NOMO-1 treated with DMSO at 0.1 percent for 48 hours (cell line): ENCODE results near the gene WSCD1.
A peak's percentile ranks its signal among the peaks of the same experiment; 100 is the strongest.

Experiments
- DNase-seq: peaks from one replicate; lab custom pipeline; 2025; ENCODE audit not compliant: unreplicated experiment; lab: John Stamatoyannopoulos, UW

Gene WSCD1

DNA sequence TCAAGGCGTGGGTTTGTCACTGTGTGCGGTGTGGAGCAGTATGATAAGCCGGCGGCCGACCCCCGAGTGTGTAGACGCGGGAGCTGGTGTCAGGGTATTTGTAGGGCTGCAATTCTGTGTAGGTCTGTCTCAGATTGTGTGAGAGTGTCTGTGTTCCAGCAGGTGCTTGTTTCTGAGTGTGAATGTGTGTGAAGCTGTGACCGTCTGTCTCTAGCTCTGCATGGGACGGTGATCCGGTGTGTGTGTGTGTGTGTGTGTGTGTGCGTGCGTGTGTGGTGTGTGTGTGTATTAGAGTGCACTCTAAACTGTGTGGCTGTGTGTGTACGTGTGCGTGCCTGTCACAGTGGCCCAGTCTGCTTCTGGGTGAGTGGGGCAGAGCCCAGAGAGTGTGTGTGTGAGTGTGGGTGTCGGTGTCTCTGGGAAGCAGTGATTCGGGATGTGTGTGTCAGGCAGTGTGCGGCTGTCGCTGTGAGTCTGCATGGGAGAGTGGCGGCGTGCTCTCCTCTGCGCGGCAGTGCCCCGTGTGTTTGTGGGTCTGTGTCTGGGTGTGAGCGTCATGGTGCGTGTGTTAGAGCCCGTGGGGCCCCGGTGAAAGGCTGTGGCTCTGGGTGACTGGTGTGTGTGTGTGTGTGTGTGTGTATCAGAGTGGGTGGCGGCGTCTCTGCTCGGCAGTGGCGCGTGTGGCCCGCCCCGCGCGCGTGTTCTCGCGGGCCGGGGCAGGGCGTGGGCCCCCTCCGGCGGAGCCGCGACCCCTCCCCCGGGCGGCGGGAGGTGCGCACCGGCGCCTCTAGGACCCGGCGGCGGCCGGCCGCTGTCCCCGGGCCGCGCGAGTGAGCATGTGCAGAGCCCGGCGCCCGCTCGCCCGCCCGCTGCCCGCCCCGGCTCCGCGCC, at the start of gene WSCD1:
Gene WSCD1 (plus strand): TSS at position 841 of the 891 bp plus-strand sequence. CDS start 10,280 bp downstream, outside the sequence.
- peak; percentile 3 for DNase-seq

DNA sequence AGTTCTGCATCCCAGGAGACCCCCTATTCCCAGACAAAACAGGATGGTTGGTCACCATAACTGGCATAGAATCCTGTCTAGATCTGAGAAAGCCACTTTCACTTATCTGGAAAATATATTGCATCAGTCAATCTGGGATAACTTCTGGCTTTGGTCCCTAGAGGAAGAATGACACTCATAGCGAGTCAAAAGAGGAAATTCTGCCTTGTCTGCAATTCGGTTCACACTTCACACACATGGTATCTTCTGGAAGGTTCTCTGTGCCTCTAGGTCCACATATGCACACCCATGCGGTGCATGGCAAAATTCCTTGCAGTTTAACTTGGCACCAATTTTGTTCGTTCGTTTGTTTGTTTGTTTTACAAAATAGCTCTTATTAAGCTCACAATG, 49.2 kb upstream of the WSCD1 start:
- no peak for DNase-seq

DNA sequence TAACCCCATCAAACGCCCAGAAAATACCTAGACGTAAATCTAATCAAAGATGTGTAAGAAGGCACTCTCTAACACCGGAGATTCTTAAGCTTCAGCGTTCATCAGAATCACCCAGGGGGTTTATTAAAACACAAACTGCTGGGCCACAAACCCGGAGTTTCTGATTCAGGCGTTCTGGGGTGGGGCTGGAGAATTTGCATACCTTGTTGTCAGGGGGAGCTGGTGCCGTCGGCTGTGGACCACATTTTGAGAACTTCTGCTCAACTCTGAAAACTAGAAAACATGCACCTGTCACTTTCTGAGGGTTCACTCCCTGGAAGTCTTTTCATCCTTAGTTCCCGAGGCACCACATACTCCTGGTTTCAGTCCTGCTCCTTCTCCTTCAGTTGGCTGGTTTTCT, 48.6 kb upstream of the WSCD1 start:
- no peak for DNase-seq

DNA sequence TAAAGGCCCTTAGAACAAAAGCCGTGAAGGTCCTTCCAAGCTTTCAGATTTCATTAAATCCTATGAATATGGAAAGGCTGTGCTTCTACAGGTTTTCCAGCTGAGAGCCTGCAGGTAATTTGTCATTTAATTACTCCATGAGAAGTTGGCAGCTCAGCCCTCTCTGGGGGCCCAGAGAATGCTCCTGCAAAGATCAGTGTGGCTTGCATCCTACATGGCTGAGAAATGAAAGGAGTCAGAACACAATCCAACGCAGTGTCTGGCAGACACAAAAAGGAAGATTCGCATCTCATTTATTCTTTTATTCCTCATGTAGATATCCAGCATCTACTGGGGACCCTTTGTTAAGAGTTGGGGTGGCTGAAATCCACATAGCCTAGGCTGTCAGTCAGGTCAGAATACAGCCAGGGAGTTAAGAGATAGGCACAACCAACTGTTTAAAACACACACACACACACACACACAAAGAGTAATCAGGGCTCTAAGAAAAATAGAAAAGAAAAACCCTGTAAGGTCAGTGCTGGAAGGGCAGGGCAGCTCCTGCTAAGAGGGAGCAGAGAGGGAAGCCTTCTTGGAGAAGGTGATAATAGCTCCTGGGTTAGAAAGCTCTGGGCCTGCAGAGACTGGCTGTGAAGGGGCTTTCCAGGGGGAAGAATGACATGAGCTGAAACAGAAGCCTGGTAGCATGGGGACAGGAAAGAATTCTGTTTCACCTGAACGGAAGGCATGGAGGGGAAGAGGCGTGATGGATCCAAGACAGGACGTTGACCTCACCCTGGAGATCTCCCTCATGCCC, 46.9 kb upstream of the WSCD1 start:
- DNase-seq: no peak

DNA sequence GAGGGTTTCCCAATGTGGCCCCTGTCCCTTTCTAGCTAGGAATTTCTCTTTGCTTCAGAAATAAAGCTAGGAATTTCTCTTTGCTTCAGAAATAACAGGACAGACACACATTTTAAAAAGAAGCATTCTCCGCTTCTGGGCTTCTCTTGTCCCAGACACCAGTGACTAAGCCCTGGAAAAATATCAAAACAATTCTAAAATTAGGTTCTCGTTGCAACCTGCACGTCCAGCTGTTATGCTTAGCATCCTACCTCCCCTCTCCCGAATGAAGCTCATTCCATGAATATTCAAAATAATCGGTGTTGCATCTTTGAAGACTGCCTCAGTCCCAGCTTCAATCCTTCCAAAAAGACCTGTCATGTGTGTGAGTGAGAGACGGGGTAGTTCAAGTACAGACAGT, 45.6 kb upstream of the WSCD1 start:
- DNase-seq: no peak

DNA sequence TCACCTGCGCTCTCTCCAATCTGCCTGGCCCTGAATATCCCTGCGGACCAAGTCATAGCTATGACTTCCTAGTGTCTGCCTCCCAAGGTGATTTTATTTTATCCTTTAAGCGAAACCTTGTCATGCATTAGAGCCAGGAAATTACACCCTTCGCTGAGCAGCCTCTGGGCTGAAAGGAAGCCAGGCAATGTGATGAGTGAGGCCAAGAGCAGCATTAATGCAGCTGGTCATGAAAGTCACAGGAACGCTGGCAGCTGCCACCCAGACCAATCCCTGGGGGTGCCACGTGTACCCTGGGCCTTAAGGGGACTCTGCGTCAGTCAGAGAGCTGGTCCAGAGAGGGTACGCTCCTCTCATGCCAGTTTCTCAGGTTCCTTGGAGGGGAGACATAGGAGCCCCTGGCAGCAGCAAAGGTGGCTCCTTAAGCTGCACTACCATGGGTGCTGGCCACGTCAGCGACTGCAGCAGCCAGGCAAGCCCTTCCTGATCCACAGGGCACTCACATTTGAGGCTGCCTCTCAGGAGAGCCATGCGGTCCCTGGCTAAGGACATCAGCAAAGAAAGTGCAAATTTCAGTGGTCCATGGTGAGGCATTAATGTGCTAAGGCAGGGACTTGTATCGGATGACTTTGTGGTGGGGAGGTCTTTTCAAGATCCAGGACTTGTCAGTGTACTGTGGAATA, 42.7 kb upstream of the WSCD1 start:
- no peak for DNase-seq

DNA sequence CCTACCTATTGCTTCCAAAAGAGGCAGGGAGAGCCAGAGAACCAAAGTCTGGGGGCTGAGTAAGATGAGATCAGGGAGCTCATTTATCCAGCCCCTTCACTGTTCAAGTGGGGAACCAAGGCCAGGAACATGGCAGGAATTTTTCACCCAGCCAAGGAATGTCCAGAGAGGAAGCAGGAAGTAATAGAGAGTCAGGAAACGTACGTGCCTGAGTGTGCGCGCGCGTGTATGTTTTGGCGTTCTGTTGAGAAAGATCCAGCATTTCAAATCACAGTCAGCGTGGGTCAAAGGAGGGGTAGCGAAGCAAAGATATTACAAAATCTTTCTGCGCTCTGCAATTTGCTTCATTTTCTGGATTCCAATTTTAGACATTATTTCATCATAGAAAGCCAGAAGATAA, 41.9 kb upstream of the WSCD1 start:
- peak; percentile 19 for DNase-seq

DNA sequence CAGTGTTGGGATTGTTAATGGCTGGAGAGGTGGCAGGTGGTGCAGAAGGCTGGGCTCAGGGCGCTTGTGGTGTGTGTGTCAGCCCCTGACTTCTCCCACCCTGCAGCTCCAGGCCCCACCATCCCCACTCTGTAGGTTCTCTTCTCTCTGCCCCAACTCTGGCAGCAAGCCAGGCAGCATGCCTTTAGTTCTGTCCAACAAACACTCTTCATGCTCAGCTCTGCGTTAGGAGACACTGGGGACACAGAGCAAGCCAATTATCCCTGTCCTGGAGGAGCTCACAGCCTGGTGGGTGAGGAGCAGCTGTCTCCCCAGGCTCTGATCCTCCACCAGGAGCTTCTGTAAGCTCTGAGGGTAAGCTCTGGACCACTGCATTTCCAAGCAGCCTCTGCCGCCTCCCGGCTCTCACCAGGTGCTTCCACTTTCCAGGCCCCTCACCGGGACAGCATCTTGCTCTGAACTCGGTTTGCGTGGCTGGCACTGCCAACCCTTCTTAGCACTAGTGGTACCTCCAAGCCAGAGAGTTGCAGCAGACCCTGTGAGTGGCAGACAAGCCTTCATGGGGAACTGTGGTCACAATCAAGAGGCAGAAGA, 34.3 kb upstream of the WSCD1 start:
- no peak for DNase-seq

DNA sequence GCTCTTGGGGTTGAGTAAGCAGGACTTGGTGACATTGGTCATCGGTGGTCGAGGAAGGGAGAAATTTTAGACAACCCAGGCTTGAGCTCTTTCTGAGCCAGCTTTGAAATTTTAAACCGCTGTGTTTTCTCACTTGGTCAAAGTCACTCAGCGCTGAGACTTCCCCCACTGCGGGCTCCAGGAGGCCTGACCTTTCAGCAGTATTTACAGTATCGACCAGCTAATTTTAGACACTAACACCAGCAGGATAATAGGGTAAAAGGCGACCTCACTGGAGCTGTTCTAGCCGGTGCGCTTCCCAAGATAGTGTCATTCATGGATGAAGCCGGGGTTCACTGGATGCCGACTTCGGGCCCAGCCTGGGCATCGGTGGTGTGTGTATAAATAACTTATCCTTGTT, 29.7 kb upstream of the WSCD1 start:
- no peak for DNase-seq

DNA sequence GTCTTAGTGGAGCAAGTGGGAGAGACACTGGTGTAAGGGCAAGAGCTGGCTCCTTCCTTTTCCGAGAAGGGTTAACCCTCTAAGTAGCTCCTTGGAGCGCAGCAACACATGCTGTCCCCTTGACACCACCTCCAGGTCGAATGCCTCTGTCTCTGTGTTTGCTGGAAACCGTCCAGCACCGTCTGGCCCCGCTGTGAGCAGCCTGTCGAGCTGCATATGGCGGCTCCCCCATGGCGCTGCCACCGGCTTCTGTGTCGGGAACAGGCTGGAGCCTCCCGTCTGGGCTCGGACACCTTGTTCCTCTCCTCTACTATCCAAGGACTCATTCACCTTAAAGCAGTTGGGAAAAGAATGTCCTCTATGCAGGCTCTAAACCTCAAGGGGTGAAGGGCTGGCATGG, 28.9 kb upstream of the WSCD1 start:
- no peak for DNase-seq

DNA sequence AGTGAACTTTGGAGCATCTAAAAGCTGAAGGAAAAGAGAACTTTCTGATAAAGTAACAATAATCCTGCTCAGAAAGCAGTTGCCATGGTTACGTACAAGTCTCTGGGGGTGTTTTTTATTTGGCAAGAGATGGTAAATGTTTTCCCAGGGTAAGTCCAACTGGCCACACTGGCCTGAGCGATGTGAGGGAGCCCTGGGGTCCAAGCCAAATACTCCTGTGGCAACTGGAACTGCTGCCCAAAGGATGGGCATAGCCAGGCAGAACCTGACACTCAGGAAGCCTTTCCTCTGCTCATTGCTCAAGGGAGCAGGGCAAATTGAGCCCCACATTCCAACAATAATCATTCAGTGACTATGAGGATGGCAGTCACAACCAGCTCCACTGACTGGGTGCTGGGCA, 26.8 kb upstream of the WSCD1 start:
- no peak for DNase-seq

DNA sequence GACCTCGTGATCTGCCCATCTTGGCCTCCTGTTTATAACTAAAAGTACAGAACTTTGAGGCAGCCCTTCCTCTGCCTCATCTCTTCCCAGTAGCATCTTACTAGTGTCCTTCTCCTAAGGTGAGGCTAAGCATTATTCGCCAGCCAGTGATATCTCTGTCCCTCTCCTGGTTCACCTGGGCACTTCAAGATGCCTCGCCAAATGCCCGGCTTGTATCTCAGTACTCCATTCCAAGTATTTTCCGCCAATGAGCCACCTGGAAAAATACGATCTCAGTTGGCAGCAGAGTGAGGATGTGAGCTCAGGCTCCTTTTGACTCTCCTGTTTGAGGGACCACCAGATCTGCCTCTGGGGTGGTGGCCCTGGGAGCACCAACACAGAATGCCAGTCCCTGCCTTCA, 25.9 kb upstream of the WSCD1 start:
- no peak for DNase-seq

DNA sequence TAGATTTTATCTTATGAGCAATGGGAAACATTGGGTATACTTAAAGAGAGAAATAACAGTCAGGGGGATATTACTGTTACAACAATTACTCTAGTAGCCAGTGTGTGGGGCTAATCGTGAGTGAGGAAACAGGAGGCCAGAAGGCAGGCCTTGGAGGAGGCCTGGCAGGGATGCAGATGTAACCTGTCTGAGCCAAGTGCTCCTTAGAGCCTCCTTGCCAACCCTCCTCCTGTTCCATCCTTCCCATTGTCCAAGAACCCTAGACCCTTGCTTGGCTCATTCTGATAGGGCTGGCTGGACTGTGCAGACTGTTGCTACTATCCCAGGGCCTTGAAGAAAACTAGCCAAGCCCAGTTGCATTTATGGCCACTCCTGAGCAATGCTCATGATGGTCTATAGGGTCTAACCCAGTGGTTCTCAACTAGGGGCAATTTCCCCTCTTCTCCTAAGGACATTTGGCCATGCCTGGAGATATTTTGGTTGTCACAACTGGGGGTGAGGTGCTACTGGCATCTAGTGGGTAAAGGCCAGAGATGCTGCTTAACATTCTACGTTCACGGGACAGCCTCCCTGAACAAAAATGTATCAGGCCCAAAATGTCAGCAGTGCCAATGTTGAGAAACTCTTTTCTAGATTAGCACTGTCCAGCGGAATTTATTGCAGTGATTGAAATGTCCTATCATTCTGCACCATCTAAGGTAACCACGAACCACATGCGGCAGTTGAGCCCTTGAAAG, 24.4 kb upstream of the WSCD1 start:
- DNase-seq: no peak

DNA sequence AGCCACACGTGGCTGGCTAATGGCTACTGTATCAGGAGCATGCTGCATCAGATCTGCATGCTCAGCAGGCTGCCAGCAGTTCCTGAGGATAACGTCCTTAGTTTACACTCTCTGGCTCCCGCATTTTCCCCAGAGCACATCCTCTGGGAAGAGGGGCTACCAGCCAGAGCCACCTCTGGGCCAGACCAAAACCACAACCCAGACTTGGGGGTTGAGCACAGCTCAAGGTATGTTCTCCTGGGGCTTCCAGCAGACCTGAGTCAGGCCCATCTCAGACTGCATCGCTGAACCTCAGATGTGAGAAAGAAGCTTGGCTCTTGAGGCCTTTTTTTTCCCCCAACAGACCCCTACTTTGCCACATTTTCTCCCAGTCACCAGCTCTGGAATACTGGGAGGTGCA, 23.7 kb upstream of the WSCD1 start:
- no peak for DNase-seq

DNA sequence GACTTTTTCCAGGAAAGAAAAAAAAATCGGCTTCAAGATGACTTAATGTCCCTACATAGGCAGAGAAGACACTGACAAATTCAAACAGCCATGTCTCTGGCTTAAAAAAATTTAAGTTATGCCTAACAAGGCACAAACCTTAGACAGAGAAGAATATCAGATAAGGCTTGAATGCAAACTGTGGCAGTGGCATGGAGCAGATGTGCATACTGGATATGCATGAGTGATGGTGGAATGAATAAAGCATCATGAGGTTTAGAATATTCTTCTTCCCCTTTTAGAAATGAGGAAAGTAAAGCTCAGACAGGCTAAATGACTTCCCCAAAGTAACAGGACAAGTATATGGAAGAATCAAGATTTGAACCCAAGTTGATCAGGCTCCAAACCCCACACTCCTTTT, 23.2 kb upstream of the WSCD1 start:
- no peak for DNase-seq

DNA sequence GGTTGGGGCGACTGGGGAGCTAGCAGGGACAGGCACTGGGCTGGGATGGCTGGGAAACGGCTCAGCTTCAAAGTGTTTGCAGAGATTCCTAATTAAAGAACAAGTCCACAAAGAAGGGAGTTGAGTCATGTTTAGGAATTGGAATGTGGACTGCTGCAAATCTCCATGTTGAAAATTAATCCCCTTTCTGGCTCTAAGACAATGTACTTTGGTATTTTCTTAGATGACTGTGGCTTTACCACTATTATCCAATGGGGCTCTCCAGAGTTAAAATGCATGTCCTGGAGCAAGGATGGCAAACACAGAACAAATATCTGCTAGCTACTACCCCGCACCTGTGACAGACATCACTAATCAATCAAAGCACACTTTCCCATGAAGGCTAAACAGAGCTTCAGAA, 22.2 kb upstream of the WSCD1 start:
- no peak for DNase-seq

DNA sequence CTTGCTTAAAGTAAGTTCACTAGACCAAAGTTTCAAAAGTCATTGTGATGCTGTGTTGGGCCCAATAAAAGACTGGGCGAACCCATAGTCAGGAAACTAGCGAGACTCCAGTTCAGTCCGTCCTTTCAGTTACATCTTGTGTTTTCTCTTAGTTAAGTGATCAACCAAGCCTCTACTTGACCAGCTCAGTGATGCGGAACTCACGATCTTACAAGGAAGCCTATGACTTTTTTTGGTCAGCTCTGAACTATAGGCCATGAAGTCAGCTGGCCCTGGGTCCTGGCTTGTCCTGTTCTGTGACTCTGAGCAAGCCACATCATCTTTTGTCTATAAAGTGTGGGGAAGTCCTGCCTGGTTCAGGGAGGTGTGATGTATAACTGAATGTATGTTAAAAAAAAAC, 21.7 kb upstream of the WSCD1 start:
- no peak for DNase-seq

DNA sequence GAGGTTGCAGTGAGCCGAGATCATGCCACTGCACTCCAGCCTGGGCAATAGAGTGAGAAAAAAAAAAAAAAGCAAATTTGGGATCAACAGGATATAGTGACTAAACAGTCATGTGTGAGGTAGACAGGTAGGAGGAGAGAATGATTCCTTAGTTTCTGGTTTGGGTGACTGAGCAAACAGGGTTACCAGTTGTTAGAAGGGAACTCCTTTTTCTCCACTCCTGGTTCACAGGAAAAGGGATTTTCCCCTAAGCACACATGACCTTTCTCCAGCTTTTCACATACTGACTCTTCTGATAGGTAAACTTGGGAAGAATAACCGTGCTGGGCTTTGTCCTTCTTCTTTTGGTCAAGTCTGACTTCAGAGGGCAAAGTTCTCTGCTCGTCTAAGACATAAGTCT, 17.3 kb upstream of the WSCD1 start:
- DNase-seq: no peak

DNA sequence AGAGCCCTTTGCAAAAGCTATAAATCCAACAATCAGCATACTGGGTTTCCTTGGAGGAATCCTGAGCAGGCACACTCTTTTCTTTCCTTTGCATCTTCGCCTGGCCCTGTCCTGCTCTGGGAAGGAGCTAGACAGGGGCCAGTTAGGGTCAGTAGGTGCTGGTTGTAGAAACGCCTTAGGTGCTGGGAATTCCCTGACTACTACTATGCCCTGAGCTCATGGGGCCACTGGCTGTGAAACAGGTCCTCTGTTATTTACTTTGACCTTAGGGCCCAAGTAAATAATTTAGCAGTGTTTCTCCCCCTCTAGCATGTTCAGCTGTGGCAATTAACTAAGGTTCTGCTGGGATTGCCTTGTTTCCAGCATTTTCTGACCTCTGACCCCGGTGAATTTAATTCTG, 15.8 kb upstream of the WSCD1 start:
- no peak for DNase-seq

DNA sequence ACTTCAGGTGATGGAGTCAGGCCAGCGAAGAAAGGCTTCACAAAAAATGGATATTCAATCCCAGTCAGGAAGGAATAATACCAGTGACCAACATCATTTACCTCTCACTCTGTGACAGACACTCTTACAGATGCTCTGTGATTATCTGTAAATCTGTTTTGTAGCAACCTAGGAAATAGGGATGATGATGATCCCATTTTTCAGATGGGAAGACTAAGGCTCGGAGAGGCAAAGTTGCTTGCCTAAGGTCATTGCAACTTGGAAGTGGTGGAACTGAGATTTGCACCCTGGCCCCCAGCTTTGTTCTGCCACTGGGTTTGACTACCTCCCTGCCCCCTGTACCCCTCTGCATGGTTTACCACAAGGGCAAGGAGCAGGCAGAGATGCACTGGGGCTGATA, 14.1 kb upstream of the WSCD1 start:
- DNase-seq: no peak

DNA sequence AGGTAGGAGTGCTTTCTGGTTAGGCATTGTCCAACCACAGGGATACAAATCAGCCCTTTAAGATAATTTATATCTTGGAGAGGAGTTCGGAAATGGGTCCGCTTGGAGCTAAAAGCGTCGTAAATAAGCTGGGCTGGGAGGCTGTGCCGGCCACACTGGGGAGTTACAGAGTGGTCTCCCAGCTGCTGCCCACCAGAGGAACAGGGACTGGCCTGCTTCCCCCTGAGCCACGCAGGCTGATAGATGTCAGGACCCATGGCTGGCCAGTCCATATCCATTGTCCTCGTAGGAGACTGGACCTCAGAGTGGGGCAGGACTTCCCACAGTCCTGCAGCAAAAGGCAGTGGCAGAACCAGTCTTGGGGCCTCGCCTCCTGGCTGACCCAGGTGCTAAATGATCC, 12.6 kb upstream of the WSCD1 start:
- DNase-seq: no peak
